Stimulated activated CD4-positive, alpha-beta T cell treated with anti-CD3 and anti-CD28 coated beads, Interleukin-2, amount 100 ng/mL, for 48 hours (primary cell): Measurements from ENCODE around the gene ABHD12B.
"Not testable (repeated sequence)": the region's sequence is repeated elsewhere in the genome, so short reads cannot be mapped to it uniquely, and the experiment has no call there.

Source experiments
- DNase-seq, 2 donors: peaks; one replicate each; pipeline ENCODE4 v3.0.0-alpha.2; 2020

ABHD12B gene

GRCh38 chr14:50839691-50840090 lies 32.2 kb upstream of the ABHD12B start:
- DNase-seq, result no peak

DNA sequence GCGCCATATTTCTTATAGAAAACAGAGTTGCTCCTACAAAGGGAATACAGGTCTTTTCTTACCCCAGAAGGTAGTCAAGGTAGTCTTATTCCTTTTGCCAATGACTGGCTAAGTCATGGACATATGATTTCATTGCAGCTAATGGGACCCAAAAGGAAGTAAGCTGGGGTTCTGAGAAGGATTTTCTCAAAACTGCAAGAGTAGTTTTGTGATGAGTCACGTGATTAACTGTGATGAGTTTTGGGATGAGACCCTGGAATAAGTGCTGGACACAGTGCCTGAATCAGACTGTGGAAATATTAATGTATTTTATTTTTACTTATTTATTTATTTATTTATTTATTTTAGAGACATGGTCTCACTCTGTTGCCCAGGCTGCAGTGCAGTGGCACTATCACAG lies 27.5 kb upstream of the ABHD12B start:
- DNase-seq, result no peak

GRCh38 chr14:50845166-50845565 lies 26.7 kb upstream of the ABHD12B start:
- DNase-seq, result no peak

GRCh38 chr14:50846226-50846880 lies 25.5 kb upstream of the ABHD12B start:
- no peak for DNase-seq

GRCh38 chr14:50853891-50854290 lies 18.0 kb upstream of the ABHD12B start:
- DNase-seq, result no peak

GRCh38 chr14:50854521-50854920 lies 17.3 kb upstream of the ABHD12B start:
- no peak for DNase-seq

DNA sequence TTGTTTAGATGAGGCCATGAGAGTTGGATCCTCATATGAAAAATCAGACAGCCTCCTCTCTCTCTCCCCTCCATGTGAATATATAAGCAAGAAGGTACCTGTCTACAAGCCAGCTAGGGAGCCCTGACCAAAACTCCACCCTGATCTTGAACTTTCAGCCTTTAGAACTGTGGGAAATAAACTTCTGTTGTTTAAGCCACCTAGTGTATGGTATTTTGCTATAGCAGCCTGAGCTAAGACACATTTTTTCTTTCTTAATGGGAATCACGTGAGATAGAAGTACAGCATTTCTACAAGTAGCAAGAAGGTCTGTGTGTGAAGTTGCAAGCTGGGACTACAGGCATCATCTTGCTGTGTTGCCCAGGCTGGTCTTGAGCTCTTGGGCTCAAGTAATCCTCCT lies 16.3 kb upstream of the ABHD12B start:
- DNase-seq, result no peak

- no peak for DNase-seq
Observed at GRCh38 chr14:50856660-50857059, 15.2 kb upstream of the ABHD12B start.

- DNase-seq, result no peak
Observed at GRCh38 chr14:50859296-50859624, 12.6 kb upstream of the ABHD12B start.

DNA sequence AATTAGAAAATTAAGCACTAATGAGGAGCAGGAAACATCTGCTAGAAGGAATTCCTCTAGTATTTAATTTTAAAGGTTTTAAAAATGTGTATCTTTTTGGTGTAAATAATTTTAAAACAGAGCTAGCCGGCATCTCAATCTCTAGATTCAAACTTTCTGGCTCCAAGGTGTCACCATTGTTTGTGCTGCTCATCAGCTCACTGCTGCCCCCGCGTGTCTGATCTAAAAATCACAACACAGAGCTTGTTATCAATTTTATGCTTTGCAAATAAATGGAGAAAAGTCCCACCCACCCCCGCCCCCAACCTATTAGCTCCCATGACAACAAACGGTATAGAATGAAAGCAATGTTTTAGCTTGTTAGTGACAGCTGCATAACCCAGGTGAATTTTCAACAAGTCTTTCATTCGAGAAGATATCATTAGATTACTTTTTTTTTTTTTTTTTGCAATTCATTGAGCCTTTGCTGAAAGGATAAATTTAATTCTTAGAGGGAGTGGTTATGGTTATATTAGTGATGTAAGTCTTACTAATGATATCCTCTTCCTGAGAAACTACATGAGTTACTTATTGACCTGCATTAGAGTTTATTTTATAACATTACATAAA lies 11.3 kb upstream of the ABHD12B start:
- DNase-seq, result peak; percentile 85 to 93

DNA sequence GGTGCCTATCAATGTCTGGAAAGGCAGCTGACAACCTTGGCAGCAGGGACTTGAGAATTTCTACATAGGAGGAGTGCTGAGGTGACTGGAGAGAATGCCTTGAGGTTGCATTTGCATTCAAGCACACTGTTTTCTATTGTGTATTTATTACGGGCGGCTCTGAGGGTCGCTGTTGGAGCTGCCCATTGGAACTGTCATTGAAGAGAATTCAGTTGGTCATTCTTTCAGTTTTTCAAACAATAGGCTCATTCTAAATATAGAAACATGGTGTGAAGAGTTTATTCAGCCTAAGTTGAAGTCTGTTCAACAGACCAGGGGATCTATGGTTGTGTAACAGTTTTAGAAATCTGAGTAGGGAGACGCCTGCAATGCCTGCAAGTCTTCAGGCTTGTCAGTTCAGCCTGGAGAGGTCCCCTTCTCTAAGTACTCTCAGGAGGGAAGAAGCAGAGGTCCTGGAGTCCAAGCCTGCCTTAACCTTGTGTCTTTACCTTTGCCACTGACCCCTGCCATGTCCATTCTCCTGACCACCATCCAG lies 9.8 kb upstream of the ABHD12B start:
- no peak for DNase-seq

GRCh38 chr14:50864237-50864636 lies 7.6 kb upstream of the ABHD12B start:
- no peak for DNase-seq

- DNase-seq, result no peak
Observed at GRCh38 chr14:50864946-50865345, 6.9 kb upstream of the ABHD12B start.

DNA sequence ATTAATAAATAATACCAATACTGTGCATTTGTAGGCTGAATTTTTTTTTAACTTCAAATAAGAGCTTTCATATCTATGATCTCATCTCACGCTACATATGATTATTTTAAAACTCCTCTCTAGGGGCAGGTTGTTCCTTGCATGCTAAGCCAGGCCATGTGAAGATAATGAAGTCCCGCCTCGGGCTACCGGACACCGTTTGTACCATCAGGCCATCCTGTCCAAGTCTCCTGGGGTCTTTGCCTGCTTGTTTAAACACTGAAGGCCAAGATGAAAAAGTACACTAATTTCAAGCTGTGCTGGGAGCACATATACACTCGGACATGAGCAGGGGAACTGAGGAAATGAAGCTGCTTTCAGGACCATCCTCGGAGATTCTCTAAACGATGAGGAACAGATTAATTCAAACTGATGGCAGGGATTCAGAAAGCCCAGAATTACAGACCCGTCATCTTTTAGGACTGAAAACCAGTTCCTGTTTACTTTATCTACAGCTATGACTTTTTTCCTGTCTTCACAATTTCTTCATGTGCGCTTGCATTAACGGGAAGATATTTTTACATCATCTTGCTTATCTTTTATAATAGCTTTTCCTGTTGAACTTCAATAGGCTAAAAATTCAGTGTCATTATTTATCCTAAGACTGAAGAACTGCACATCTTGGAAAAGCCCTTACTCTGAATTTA lies 6.3 kb upstream of the ABHD12B start:
- no peak for DNase-seq

DNA sequence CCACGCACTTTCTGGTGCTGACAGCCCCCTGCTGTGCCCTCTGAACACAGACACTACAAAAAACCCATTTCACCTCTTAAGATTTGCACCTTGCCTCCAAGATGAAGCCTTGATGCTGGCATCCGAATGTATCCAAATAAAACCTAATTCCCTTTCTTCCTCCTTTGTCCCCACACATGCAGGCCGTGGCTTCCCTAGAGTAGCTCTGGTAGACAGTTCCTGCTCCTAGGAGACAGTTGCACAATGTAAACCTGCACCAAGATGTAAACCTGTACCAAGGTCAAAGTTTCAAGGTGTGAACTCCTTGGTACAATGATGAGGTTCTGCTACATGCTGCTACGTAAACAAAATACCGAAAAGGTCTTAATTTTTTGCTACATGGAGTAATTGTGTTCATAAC lies 625 bp upstream of the ABHD12B start:
- DNase-seq, result no peak

- no peak for DNase-seq
Observed at GRCh38 chr14:50874757-50875156, 2.9 kb downstream of the ABHD12B start.

GRCh38 chr14:50875359-50876070 lies 3.7 kb downstream of the ABHD12B start:
- peak; percentile 40 to 50 for DNase-seq

DNA sequence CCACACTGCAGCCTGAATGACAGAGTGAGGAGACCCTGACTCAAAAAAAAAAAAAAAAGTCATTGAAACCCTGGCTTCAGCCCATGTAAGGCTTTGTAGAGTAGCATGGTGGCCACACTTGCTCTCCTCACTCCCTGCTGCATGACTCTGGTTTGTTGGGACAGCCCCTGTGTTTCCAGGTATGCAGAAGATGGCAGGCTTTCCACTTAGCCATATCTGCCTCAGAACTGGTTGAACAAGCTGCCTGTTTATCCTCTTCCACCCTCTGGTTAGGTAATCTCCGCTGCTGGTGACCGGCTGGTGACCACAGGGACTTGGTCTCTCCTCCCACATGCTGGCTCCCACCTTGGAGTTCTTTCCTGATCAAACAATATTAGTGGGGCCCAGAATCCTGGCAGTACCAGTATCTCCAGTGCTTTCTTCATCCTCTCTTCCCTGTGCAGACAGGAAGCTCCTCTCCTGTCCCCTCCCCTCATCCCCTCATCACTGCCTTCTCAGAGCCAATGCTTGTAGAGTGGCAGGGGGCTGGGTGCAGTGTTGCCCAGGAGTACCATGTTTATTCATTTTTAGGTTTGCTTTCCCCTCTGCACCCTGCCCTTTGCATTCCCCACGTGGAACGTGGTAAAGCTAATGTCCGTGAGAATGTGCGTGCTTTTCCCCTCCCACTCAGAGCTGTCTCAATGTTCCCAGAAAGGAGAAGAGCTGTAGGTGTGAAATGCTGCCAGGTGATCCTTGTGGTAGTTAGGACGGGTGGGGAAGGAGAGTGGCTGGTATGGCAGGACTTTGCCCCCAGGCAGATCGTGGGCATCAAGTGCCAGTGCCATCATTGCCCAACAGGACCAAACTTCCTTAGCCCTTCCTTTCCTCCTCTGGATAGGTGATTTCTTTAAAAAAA lies 11.3 kb downstream of the ABHD12B start:
- DNase-seq, result no peak

DNA sequence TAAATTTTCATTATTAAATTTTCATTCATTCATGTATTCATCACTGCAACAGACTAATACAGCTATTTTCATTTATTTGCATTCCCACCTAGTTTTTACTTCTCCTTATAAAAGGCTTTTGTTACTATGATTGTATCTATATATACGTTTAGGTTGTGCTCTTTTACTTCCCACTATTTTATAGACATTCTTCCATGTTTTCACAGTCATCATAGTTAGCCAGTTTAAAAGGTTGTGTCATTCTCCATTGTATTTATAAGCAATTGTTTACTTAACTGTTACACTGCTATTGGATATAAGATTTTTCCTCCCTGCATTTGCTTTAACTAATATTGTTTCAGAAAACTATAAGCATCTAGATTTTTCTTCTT lies 12.0 kb downstream of the ABHD12B start:
- DNase-seq, result no peak

- DNase-seq, result no peak
Observed at GRCh38 chr14:50887476-50887875, 15.6 kb downstream of the ABHD12B start.

GRCh38 chr14:50892255-50892654 lies 20.4 kb downstream of the ABHD12B start:
- no peak for DNase-seq

DNA sequence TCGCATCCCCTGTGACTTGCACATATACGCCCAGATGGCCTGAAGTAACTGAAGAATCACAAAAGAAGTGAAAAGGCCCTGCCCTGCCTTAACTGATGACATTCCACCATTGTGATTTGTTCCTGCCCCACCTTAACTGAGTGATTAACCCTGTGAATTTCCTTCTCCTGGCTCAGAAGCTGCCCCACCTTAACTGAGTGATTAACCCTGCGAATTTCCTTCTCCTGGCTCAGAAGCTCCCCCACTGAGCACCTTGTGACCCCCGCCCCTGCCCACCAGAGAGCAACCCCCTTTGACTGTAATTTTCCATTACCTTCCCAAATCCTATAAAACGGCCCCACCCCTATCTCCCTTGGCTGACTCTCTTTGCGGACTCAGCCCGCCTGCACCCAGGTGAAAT lies 24.6 kb downstream of the ABHD12B start:
- not testable (repeated sequence) for DNase-seq

DNA sequence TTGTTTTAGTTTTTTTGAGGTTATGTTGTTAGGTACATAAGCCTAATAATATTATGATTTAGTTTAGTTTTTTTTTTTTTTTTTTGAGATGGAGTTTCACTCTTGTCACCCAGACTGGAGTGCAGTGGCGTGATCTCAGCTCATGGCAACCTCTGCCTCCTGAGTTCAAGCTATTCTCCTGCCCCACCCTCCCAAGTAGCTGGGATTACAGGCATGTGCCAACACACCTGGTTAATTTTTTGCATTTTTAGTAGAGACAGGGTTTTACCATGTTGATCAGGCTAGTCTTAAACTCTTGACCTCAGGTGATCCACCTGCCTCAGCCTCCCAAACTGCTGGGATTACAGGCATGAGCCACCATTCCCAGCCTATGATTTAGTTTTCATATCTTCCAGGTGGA lies 25.2 kb downstream of the ABHD12B start:
- not testable (repeated sequence) for DNase-seq
